ENCODE data around the gene SENP3.

The SENP3 gene

DNA sequence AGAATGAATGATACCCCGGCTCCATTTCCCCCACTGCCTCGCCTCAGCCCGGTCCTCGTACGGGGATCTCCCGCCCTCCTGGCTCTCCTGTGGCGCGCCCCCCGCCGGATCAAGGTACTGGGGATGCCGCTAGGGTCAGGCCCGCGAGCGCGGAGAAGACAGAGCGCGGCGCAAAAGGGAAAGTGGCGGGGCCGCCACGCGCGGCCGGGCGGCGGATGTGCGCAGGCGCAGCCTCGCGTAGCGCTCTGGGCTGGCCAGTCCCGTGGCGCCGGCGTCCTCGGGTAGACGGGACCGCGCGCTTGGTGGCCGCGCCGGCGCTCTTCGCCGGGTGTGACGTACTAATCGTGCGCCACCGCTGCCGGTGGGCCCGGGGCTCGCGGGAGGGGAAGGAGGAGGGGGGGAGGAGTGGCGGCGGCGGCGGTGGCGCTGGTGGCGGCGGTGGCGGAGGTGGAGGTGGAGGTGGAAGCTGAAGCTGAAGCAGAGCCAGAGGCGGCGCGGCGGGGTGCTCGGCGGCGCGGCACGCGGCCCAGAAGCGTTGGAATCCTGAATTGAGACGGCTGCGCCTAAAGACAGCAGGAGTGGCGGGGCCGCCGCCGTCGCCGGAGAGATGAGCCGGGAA, at the start of gene SENP3:
Gene SENP3, plus strand, starts transcription at position 331 of the 619 bp plus-strand sequence. CDS start 1,158 bp downstream, outside the sequence.
- peak; percentile 90 for DNase-seq (ENCODE audit: low read depth)

DNA sequence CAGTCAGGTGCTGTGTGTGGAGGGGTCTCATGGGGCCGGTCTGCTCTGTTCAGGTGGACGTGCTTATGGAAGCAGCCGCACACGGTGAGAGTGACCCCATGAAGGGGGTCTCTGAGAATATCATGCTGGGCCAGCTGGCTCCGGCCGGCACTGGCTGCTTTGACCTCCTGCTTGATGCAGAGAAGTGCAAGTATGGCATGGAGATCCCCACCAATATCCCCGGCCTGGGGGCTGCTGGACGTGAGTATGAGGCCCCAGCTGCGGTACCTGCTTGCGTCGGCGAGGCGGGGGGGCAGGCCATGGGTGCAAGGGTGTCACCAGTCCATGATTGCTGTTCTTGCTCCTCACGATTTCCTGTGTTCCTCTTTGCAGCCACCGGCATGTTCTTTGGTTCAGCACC, 49.6 kb upstream of the SENP3 start:
- DNase-seq (ENCODE audit: low read depth), result no peak

DNA sequence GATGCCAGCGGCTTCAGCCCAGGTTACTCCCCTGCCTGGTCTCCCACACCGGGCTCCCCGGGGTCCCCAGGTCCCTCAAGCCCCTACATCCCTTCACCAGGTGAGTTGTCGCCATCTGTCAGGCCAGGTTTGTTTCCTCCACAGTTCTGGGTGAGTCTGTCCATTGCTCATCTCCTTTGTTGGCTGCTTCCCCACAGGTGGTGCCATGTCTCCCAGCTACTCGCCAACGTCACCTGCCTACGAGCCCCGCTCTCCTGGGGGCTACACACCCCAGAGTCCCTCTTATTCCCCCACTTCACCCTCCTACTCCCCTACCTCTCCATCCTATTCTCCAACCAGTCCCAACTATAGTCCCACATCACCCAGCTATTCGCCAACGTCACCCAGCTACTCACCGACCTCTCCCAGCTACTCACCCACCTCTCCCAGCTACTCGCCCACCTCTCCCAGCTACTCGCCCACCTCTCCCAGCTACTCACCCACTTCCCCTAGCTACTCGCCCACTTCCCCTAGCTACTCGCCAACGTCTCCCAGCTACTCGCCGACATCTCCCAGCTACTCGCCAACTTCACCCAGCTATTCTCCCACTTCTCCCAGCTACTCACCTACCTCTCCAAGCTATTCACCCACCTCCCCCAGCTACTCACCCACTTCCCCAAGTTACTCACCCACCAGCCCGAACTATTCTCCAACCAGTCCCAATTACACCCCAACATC, 48.7 kb upstream of the SENP3 start:
- no peak for DNase-seq (ENCODE audit: low read depth)

- no peak for DNase-seq (ENCODE audit: low read depth)
Observed at GRCh38 chr17:7513850-7514419, 47.8 kb upstream of the SENP3 start.

- DNase-seq (ENCODE audit: low read depth), result no peak
Observed at GRCh38 chr17:7515911-7516610, 45.7 kb upstream of the SENP3 start.

DNA sequence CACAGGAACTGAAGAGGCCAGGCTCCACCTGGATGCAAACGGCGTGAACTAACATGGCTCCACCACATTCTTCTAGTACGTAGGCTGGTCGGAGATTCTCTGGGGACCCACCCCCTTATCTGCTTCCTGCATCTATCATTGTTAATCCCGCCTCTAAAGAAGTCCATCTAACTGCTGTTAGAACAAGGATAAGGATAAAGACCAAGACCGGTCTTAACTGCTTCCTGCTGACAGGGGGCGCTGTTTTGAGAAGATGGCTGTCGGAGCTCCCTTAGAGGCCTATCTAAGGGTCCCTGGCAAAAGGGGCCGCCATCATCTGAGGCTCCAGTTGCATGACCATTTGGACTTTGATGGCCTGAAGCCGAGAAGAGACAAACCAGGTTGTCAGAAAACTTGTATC, 38.7 kb upstream of the SENP3 start:
- no peak for DNase-seq (ENCODE audit: low read depth)

DNA sequence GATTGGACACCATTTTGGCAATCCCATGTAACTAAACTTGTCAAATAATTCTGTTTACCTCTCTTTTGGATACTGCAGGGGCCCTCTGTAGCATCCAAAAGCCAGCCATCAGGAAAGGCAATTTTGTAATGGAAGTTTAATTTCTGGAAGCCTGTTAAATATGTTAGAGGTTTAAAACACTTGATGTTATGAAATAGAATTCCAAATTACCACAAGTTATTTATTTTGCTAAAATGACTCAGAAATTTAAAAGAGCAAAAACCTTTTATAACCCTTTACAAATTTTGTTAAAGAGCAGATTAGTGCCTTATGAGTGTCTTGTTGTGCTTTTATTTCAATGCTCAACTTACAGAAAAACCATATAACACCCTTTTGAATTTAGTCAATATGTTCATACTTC, 32.9 kb upstream of the SENP3 start:
- no peak for DNase-seq (ENCODE audit: low read depth)

- DNase-seq (ENCODE audit: low read depth), result no peak
Observed at GRCh38 chr17:7530023-7530900, 31.5 kb upstream of the SENP3 start.

- DNase-seq (ENCODE audit: low read depth), result no peak
Observed at GRCh38 chr17:7538050-7538449, 23.7 kb upstream of the SENP3 start.

DNA sequence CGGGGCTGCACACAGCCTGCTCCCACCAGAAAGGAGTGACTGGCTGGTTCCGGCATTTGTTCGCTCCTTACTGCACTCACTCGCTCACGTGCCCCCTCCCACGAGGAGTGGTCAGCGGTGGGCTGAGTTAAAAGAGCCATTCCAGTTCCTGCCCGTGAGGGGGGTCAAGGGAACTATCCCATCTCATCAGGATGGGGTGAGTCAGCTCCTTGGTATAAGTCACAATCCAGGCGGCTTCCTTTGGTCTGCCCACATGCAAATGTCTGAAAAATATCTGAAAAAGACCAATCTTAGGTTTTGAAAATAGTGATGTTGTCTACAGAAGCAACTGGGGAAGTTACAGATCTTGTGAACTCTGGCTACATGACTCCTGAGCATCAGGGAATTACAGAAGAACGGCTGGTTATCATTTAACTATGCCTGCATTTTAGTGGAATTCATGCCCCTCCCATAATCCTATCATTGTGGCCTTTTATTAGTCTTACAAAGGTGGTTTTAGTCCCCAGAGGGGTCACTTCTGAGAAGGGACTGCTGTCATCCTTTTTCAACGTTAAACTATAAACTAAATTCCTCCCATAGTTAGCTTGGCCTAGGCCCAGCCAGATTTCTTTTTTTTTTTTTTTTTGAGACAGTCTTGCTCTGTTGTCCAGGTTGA, 22.7 kb upstream of the SENP3 start:
- DNase-seq (ENCODE audit: low read depth), result no peak

DNA sequence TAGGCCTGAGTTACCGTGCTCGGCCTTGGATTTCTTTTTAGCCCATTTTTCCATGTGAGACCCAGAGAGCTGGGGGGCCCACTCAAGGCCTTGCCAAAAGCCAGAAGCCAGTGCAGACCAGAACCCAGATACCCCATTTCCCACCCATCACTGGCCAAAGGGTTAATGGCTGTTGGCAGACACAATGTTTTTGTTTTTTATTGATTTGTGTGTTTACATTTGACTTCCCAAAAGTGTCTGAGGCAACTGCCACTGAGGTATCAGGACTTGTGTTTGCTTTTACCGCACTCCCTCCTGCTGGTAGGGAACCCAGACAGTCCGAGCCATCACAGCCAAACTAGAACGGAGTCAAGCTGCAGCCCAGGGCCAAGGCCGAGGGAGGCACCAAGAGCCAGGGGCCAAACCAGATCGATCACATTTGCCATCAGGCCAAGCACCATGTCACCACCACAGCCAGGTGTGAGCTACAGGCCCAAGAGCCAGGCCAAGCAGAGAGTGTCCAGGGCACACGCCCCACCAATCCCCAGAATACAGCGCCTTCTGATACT, 20.6 kb upstream of the SENP3 start:
- no peak for DNase-seq (ENCODE audit: low read depth)

DNA sequence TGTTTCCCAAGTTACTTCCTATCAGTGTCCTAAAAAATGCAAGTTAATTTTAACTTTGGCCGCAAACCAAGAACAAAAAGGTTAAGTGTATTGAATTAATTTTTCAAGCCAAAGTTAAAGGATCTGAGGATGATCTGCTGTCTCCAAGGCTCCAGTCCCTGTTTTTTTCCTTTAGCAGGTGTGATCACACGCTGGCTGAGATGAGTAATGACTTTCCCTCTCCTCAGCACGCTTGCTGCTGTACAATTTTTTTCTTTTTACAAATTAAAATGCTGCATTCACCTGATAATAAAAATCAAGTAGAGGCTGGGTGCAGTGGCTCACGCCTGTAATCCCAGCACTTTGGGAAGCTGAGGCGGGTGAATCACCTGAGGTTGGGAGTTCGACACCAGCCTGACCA, 16.8 kb upstream of the SENP3 start:
- no peak for DNase-seq (ENCODE audit: low read depth)

DNA sequence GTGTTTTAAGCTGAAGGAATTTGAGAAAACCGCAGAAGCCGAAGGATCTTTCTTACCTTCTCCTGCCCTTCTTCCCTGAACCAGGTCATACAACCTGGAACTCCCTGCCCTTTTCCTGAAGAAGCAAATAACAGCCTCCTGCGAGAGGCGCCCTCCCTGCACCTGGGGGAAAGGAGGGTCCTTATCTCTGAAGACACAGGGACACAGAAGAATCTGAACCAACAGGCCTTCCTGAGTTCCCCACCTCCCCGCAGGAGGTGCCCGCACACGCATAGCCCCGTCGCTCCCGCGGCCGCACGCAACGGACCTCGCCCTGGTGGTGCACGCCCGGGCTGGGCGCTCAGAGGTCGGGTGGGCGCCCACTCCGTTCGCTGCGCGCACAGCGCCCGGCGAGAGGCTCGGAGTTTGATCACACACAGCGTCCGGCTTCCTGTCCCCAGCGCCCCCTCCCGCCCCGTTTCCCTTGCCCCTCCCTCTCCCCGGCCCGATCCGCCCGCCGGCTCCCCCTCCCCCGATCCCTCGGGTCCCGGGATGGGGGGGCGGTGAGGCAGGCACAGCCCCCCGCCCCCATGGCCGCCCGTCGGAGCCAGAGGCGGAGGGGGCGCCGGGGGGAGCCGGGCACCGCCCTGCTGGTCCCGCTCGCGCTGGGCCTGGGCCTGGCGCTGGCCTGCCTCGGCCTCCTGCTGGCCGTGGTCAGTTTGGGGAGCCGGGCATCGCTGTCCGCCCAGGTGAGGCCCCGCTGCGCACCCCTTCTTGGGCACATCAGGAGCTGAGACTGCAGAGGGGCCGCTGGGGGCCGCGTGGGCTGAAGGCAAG, 12.9 kb upstream of the SENP3 start, which contains the start of gene TNFSF12:
Gene TNFSF12, plus strand, starts transcription at position 474 of the 816 bp plus-strand sequence. Its CDS starts 96 bp downstream, at position 570.
- peak; percentile 42 for DNase-seq (ENCODE audit: low read depth)

DNA sequence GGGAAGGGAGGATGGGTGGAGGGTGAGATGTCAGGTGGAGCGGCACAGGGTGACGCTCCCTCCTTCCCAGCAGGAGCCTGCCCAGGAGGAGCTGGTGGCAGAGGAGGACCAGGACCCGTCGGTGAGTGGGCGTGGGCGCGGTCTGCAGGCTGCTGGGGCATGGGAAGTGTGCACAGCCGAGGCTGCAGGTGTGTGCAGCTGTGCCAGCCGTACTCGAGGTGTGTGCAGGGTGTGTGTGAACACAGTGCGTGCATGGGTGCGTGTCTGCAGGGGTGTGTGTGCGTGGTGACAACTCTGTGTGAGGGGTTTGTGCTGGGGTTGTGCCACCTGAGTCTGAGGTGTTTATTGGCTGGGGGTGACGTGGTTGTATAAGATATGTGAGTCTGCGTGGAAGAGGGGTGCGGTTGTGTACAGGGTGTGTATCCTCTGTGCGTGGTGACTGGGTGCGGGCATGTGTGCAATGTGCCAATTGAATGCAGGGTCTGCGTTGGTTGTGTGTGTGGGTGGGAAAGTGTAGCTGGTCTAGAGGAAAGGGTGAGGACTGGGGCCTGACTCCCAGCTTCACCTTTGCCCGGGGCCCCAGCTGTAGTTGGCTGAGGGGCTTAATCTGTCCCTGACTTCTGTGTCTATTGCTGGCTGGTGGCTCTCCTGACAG, 12.2 kb upstream of the SENP3 start:
- DNase-seq (ENCODE audit: low read depth), result no peak

GRCh38 chr17:7550344-7550743, 11.4 kb upstream of the SENP3 start:
- DNase-seq (ENCODE audit: low read depth), result no peak

DNA sequence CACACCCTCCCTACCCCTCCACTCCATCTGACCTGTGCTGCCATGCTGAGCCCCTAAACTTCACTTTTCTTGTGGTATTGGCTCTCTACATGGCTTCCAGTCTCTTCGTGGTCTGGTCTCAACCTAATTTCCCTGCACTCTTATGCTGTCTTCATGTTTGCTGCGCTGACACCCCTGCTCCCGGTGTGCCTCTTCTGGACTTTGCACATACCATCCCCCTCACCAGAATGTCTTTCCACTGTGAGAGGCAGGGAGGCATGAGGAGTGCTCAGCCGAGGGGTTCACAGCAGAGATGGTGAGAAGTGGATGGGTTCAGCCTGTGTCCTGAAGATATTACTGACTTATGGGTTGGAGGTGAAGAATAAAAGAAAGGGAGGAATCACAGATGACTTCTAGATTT, 10.3 kb upstream of the SENP3 start:
- DNase-seq (ENCODE audit: low read depth), result no peak

DNA sequence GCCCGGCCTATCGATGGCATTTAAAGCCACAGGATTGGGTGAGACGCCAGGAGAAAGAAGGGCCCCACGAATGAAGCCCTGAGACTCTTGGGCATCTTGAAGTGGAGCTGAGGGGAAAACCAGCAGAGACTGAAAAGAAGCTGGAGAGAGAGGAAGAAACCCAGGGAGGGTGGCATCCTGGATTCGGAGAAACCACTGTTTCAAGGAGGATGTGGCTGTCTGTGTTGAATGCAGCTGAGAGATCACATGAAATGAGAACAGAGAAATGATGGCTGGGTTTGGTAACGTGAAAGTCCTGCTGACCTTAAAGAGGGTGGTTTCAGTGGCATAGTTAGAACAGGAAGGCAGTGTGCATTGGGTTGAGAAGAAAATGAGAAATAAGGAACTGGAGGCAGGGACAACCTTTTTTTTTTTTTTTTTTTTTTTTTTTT, 9.1 kb upstream of the SENP3 start:
- DNase-seq (ENCODE audit: low read depth), result peak; percentile 27

DNA sequence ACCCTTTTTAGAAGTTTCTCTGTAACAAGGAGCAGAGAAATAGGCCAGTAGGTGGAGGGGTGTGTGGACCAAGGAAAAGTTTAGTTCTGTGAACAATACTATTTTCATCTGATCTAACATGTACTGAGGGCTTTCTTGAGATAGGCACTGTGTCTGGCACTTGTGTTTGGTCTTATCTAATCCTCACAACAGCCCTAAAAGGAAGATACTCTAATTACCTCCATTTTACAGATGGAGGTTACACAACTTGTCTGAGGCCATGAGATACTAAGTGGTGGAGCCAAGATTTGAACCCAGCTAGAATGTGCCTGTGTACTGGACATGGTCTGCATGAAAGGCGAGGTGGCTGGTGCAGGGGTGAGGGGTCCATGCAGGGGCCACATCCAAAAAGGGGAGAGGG, 8.4 kb upstream of the SENP3 start:
- DNase-seq (ENCODE audit: low read depth), result no peak

DNA sequence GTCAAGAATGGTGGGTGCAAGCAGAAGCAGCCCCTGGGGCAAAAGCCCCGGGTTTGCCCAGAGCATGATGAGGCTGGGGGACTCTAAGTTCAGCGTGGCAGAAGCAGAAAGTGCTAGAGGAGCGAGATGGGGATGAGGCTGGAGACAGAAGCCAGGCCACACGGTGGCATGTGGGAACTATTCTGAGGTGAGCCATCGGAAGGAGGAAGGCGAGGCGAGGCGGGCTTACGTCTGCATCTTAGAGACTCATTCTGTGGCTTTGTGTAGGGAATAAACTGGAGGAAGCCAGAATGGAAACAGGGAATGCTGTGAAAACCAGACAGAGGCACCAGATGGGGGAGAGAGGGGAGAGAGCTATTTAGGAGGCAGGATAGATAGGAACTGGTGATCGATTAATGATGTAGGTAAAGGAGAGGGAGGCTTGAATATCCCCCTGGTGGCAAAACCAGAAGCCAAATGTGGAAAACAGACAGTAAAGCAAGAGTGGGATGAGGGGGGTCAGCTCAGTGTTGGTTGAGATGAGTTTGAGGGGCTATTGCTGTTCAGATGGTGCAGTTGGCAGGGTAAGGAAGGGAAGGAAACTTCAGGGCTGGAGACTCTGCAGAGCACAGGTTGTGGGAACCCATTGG, 6.3 kb upstream of the SENP3 start:
- no peak for DNase-seq (ENCODE audit: low read depth)

Measured in T-helper 22 cell (primary cell).